Measurements from ENCODE around the gene DCUN1D3.
"Not testable (repeated sequence)": the region's sequence is repeated elsewhere in the genome, so short reads cannot be mapped to it uniquely, and the experiment has no call there.

DCUN1D3 gene

DNA sequence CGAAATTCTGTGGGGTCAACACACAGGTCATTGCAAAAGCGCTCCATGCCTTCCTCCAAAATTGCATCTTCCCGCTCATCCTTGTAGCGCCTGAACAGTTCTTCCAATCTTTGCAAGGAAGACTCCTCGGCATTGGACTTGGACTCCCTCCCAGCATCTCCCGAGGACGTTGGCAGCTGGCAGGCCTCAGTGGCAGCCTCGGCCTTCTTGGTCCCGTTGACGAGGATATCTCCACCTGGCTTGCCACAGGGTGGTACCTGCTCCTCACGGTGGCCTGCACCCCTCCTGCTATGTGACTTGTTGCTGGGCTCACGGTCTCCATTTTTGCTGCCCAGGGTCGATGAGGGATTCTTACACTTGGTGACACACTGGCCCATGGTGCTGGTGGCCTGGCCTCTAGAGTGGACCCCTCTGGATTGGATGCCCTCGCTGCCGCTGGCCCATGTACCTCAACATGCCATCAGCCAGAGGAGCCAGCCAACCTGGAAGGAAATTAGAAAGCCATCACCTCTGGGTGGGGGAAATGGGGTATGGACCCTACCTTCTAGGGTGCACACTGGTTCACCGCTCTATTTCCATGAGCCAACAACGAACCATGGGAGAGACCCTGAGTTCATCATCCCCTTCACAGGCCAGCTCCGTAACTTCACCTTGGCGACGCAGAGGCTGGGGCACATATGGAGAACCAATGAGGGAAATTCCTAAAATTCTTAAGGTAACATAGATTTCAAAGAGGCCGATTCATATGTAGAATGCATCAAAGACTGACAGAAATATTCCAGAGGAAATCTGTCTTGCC is 37.8 kb downstream of the DCUN1D3 start:
- DNase-seq (ENCODE audit: low read depth) = no peak

DNA sequence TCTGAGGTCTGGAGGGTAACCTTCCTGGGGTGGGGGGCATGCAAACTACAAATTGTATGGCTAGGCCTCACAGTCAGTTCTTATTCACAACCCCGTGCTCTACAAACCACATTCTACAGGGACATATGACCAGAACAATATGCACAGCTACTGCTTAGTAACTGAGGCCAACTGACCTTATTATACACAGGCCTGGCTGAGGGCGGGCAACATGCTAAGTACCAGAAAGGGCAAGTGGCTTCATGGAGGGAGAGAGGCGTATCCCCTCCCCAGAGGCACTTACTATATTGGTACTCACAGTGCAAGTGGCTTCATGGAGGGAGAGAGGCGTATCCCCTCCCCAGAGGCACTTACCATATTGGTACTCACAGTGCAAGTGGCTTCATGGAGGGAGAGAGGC is 39.2 kb downstream of the DCUN1D3 start:
- DNase-seq (ENCODE audit: low read depth) = not testable (repeated sequence)

GRCh38 chr16:20860361-20860760 is 39.8 kb downstream of the DCUN1D3 start:
- DNase-seq (ENCODE audit: low read depth) = no peak

DNA sequence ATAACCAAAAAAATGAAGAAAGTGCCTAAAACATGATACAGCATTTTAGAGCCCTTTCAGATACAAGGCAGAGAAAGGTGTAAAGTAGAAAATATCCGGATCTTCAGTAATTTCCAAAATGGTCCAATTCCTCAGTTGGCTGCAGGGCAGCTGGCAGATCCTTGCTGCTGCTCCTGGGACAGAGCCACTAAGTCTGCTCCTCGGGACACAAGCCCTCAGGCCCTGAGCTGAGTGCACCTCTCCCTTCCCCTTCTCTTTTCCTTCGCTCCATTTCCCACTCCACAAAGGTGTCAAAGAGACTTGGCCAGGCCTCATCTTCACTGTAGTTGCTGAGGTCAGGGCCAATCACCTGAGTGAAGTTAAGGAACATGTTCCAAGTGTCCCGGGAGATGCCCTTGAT is 40.5 kb downstream of the DCUN1D3 start:
- no peak for DNase-seq (ENCODE audit: low read depth)

DNA sequence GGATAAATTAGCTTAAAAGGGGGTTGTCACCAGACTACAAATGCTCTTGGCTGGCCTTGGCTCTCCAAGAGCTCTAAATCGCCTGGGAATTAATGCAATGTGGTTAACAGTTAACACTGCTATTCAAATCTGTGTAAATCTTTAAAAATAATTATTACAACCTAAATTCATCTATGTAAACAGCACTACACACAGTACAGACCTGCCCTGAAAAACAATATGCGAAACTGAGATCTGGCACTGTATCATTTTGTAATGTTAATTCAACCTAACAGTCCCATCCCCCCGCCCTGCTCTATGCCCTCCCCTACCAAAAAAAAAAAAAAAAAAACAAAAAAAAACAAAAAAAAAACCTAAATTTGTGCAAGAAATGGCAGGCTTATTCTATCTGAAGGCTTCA is 40.9 kb downstream of the DCUN1D3 start:
- no peak for DNase-seq (ENCODE audit: low read depth)

GRCh38 chr16:20857281-20857680 is 42.9 kb downstream of the DCUN1D3 start:
- no peak for DNase-seq (ENCODE audit: low read depth)

DNA sequence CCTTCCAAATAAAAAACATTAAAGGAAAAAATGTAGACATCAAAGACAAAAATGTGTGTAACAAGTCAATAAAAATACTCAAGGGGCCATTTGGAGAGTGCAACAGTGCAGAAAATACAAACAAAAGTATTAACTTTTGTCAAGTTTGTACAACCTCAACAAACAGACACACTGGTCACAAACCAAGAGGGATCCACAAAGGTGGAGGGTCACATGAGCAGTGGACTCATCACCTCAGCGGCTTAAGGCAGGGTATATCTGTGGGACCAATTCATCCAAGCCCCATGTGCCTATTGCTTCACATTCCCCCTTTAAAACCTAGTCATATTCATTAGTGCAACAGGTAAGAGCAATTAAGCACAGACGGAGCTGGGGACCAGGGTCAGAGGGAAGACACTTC is 45.2 kb downstream of the DCUN1D3 start:
- DNase-seq (ENCODE audit: low read depth) = no peak

- no peak for DNase-seq (ENCODE audit: low read depth)
These were observed 46.1 kb downstream of the DCUN1D3 start for GRCh38 chr16:20853981-20854620.

DNA sequence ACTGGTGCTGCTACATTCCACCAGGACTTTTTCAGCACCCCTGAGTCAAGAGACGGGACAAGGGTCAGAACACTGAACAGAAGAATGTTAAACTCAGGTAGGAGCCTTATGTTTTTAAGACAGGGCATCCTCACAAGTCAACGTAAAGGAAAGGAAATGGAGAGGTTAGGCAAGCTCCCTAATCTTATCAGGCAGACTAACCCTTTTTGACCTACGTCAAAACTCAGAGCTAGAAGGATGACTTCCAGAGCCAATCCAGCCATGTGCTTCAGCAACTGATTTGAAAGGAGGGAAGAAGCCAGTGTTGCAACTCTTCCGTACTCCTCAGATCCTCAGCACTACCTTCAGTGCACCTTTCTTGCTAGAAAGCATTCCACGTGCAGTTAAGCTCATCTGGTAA is 47.0 kb downstream of the DCUN1D3 start:
- DNase-seq (ENCODE audit: low read depth) = peak; percentile 88

DNA sequence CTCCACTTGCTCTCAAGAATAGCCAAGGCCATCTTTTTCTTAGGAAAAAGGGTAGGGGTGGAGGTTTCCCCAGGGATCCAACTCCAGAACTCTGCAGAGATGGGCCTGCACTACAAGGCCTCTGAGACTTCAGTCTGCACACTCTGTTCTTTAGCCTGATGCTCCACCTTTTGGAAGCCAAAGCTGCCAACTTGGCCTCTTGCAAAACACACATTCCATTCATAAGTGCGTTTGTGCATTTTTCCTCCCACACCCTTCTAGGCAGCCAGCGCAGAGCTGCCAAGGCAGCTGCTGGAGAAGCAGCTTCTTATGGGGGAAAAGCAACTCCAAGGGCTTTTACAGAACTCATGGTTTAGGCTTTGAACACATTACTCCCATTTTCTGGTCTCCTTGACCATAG is 48.6 kb downstream of the DCUN1D3 start:
- DNase-seq (ENCODE audit: low read depth) = peak; percentile 98

DNA sequence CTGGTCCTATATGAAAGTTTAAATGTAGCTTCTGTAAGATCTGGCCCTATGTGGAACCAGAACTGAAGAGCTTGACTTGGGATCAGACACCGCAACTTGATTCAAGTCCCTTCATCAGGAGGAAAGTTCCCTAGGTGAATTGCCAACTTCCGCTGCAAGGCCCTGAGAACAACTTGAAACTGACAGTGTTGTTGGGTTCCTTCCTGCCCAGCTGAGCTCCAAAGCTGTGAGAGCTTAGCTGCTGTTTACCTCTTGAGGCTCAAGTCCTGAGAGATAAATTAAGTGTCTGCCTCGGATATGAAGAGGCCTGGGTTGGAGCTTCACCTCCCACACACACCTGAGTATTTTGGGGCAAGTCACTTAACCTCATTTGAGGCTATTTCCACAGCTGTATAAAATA is 49.2 kb downstream of the DCUN1D3 start:
- DNase-seq (ENCODE audit: low read depth) = peak; percentile 62

DNA sequence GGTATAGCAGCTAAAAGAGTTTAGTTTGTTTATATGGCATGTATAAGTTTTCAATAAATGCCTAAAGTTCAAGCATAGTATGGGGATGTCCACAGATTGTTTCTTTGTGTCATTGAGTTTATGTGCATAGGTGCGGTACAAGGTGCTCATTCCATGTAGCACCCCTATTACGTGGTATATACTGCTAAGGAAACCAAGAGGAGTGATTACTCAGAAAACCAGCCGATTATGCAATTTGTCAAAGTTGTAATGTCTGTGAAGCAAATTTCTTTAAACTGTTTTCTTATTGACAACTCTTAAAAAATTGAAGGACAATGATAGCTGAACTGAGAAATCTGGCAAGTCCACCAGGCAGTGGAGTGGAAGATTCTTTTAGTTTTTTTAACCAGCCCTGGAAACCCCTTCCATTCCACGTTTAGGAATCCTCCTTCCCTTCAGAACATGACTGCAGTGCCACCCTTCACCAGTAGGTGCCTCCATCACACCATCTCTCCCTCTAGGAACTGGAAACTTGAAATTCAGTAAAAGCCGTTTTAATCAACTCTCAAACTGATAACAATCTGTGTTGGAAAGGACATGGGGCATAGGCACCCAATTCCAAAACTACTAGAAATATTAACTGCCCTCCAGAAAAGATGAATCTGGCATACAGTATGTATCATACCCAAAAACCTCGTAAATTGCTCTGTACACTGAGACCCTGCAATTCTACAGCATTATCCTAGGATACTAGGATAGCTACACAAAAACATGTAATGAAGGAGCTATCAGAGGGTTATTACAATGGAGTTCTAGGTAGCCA is 50.4 kb downstream of the DCUN1D3 start:
- peak; percentile 65 for DNase-seq (ENCODE audit: low read depth)

- no peak for DNase-seq (ENCODE audit: low read depth)
These were observed 52.6 kb downstream of the DCUN1D3 start for GRCh38 chr16:20847550-20847949.

DNA sequence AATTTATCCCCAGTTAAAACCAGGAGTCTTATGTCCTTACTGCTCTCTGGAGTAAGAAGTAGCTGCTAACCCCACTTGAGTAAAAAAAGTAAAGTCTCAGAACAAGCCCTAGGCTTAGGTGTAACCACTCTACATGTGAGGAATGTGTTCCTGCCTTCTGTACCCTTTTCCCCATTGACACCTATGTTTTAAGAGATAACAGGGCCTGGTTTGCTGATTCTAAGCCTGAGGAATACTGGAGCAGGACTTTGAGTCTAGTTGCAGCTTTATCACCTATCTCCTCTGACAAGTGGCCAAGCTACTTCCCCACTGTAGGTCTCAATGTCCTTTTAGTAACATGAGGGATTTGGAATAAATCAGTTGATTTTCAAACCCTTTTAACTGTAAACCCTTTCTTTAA is 53.6 kb downstream of the DCUN1D3 start:
- no peak for DNase-seq (ENCODE audit: low read depth)

DNA sequence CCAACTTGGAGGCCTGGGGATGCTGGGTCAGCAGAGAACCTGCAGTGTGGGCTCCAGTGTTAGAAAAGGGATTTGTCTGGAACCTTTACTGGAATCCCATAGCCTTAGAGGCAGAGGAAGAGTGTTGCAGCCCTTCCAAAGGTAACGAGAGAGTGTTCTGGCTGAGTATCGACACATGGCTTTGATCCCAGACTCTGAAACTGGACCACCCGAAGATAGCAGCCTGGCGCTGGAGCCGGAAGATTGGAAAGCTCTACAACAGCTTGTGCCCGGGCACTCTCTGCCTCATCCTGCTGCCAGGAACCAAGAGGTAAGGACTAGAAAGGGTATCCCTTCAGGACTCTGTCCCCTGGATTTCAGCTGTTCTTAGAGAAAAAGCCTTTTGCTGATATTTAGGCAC is 54.1 kb downstream of the DCUN1D3 start:
- DNase-seq (ENCODE audit: low read depth) = no peak

DNA sequence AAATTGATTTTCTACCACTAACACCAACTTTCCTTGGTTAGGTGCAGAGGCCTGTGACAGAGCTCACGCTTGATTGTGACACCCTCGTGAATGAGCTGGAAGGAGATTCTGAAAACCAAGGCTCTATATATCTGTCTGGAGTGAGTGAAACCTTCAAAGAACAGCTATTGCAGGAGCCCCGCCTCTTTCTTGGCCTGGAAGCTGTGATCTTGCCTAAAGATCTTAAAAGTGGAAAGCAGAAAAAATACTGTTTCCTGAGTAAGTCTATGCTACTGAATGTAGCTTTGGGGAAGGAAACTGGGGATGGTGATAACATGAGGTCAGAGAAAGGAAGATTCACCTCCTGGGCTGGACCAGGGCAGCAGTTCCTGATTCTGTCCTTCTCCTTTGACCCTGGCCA is 55.6 kb downstream of the DCUN1D3 start:
- no peak for DNase-seq (ENCODE audit: low read depth)

- DNase-seq (ENCODE audit: low read depth) = no peak
These were observed 56.1 kb downstream of the DCUN1D3 start for GRCh38 chr16:20844054-20844453.

GRCh38 chr16:20839504-20839903 is 60.7 kb downstream of the DCUN1D3 start:
- DNase-seq (ENCODE audit: low read depth) = no peak

DNA sequence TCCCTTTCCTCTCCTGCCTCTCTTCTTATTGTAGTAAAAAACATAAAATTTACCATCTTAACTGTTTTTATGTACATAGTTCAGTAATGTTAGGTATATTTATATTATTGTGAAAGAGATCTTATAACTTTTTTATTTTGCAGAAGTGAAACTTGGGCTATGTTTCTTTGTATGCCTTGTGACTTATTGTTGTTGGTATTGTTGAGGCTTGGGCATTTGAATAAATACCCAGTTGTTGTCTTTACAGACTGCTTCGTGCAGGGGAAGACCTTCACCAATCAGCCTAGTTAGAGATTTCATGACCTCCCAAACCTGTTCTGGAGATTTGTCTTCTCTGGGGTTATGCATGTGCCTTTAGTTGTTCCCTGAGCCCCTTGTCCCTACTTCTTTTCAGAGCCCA is 61.9 kb downstream of the DCUN1D3 start:
- DNase-seq (ENCODE audit: low read depth) = no peak

DNA sequence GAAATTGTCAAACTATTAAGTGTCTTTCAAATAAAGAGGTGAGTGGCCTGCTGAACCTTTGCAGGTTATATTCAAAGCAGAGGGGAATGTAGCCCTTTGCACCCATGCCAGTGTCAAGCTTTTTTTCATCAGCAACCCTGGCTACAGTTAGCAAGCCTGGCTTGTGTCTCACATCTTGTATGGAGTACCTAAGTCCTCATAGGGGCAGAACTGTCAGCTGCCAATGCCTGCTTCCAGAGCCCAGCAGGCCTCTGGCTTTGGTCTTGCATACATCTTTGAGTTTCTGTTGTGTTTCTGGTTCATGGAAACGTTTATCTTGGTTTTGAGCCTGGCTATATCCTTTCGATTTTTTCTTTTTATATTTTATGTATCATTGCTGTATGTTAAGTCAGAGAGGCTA is 67.1 kb downstream of the DCUN1D3 start:
- no peak for DNase-seq (ENCODE audit: low read depth)

DNA sequence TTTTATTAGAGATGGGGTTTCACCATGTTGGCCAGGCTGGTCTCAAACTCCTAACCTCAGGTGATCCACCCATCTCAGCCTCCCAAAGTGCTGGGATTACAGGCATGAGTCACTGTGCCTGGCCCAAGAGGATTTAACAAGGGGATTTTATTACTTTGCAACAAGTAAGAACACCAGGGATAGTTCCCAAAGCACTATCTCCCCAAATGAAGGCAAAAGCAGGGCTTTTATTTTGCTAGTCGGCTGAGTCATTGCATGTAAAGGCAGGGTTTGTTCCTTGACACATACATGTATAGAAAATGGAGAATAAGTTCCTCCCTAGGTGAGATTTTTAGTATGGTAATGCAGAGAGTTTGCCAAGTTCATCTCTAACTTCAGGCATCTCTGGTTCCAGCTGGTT is 69.8 kb downstream of the DCUN1D3 start:
- no peak for DNase-seq (ENCODE audit: low read depth)

DNA sequence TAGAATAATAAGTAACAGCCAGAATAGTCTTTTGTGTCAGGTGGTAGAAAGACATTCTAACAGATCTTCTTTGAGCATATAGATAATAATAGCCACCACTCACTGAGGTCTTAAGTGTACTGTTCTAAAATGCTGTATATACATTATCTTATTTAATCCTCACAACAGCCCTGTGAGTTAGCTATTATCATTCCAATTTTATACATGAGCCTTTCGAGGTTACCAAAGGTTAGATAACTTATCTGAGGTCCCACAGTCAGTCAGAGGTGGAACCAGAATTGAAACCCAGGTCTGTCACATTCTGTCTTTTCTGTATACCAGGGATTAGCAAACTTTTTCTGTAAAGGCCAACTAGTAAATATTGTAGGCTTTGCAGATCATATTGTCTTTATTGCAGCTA is 70.6 kb downstream of the DCUN1D3 start:
- DNase-seq (ENCODE audit: low read depth) = no peak

DNA sequence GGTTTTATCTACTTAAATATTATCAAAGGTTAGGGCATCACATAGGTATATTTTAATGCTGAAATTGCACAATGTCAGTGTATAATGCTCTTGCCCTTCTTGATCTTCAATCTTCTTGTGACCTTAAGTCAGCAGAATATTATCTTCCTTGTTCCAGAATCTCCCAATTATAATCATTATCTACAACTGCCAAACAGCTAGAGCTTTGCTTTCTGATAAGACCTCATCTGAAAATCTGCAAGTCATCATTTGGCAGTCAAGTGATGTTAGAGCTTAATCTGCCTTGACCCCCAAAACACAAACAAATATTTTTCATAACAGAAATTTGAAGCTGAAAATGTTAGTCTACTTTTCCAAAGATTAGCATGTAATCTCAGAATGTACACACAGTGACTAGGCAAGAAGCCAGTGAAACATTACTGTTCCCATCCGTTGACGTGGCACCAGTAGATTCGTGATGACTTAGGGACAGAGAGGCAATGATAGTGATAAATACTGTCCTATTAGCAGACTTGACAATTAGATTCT is 74.1 kb downstream of the DCUN1D3 start:
- DNase-seq (ENCODE audit: low read depth) = no peak
